Activated naive CD8-positive, alpha-beta T cell treated with anti-CD3 and anti-CD28 coated beads, Interleukin-2, amount 10 ng/mL, durations not matched to agents 7 days and 5 days (primary cell): Measurements from ENCODE around the gene GLCCI1. TPM values are rescaled to one million over a fixed set of nuclear protein-coding genes. Genes with fewer than 3 reads are reported as not detected.
A peak's percentile ranks its signal among the peaks of the same experiment; 100 is the strongest.
"Not testable (repeated sequence)": the region's sequence is repeated elsewhere in the genome, so short reads cannot be mapped to it uniquely, and the experiment has no call there.

Experiments
- ATAC-seq: fragments of 150-1000 bp; cut with Tn5 transposase; one replicate; pipeline ENCODE4 v1.10.0; 2021; ENCODE audit warnings: low read depth, moderate library complexity
- POLR2A ChIA-PET: fragments of 350-600 bp; sonication (Branson Sonifier 250); formaldehyde crosslinking; loops from one replicate; lab custom pipeline; 2021; ENCODE audit warnings: antibody characterized with exemption; lab: Charles Lee
- DNase-seq: peaks from one replicate; pipeline ENCODE4 v3.0.0; 2021
- H3K27ac Mint-ChIP-seq: one replicate; pipeline ENCODE4 v1.8.0; 2022; ENCODE audit warnings: mild to moderate bottlenecking, mixed read lengths
- H3K27me3 Mint-ChIP-seq: one replicate; pipeline ENCODE4 v1.8.0; 2022; ENCODE audit warnings: mild to moderate bottlenecking, moderate library complexity, mixed read lengths
- H3K36me3 Mint-ChIP-seq: one replicate; pipeline ENCODE4 v1.8.0; 2021; ENCODE audit warnings: mild to moderate bottlenecking, mixed read lengths
- H3K4me1 Mint-ChIP-seq: one replicate; pipeline ENCODE4 v1.8.0; 2021; ENCODE audit warnings: mixed read lengths
- H3K4me3 Mint-ChIP-seq: one replicate; pipeline ENCODE4 v1.8.0; 2022; ENCODE audit warnings: mild to moderate bottlenecking, moderate library complexity, mixed read lengths
- H3K9me3 Mint-ChIP-seq: one replicate; pipeline ENCODE4 v1.8.0; 2021; ENCODE audit warnings: mixed read lengths
- total RNA-seq, 2 experiments: library from RNA; stranded (reverse); gene quantifications; one replicate each; pipeline ENCODE4 v1.2.3, GENCODE V29; 2021

GLCCI1 gene
- total RNA-seq, 2 experiments from 2014 or later = 30.0 to 38.1 TPM

GRCh38 chr7:8015100-8015745 is 46.6 kb downstream of the GLCCI1 start:
- peaks cover 5% of the 10 kb centered on the region for H3K36me3 Mint-ChIP-seq
- no peaks in the 10 kb centered on the region for H3K27me3 Mint-ChIP-seq
- no peaks in the 10 kb centered on the region for H3K9me3 Mint-ChIP-seq
- POLR2A ChIA-PET = no interaction called here
- peak overlapping the region; percentile 46 for H3K4me3 Mint-ChIP-seq
- H3K4me1 Mint-ChIP-seq = peaks cover 10% of the 10 kb centered on the region
- DNase-seq (no peak), ATAC-seq (peak; percentile 86)
- H3K27ac Mint-ChIP-seq = peak overlapping the region; percentile 27

GRCh38 chr7:8015746-8016120 is 47.1 kb downstream of the GLCCI1 start:
- POLR2A ChIA-PET = no interaction called here
- ATAC-seq (no peak), DNase-seq (no peak)
- H3K4me1 Mint-ChIP-seq = peaks cover 10% of the 10 kb centered on the region
- no peaks in the 10 kb centered on the region for H3K9me3 Mint-ChIP-seq
- peaks cover 5% of the 10 kb centered on the region for H3K36me3 Mint-ChIP-seq
- no peak overlapping the region for H3K27ac Mint-ChIP-seq
- H3K27me3 Mint-ChIP-seq = no peaks in the 10 kb centered on the region
- no peak overlapping the region for H3K4me3 Mint-ChIP-seq

GRCh38 chr7:8017423-8017822 is 48.8 kb downstream of the GLCCI1 start:
- H3K9me3 Mint-ChIP-seq = no peaks in the 10 kb centered on the region
- no peak overlapping the region for H3K4me3 Mint-ChIP-seq
- POLR2A ChIA-PET = no interaction called here
- H3K4me1 Mint-ChIP-seq = peaks cover 10% of the 10 kb centered on the region
- no peak for ATAC-seq
- H3K27me3 Mint-ChIP-seq = no peaks in the 10 kb centered on the region
- peaks cover 7% of the 10 kb centered on the region for H3K36me3 Mint-ChIP-seq
- H3K27ac Mint-ChIP-seq = no peak overlapping the region
- DNase-seq = no peak

GRCh38 chr7:8018961-8019360 is 50.4 kb downstream of the GLCCI1 start:
- ATAC-seq = no peak
- POLR2A ChIA-PET = no interaction called here
- no peak overlapping the region for H3K27ac Mint-ChIP-seq
- H3K4me1 Mint-ChIP-seq = peaks cover 10% of the 10 kb centered on the region
- H3K4me3 Mint-ChIP-seq = no peak overlapping the region
- no peak for DNase-seq
- H3K9me3 Mint-ChIP-seq = no peaks in the 10 kb centered on the region
- H3K27me3 Mint-ChIP-seq = no peaks in the 10 kb centered on the region
- H3K36me3 Mint-ChIP-seq = peaks cover 13% of the 10 kb centered on the region

GRCh38 chr7:8022628-8023027 is 54.0 kb downstream of the GLCCI1 start:
- Mint-ChIP-seq H3K9me3 (peaks cover 17% of the 10 kb centered on the region), H3K27ac (no peak overlapping the region), H3K27me3 (no peaks in the 10 kb centered on the region), H3K36me3 (peaks cover 44% of the 10 kb centered on the region), H3K4me1 (no peaks in the 10 kb centered on the region), H3K4me3 (no peak overlapping the region)
- DNase-seq (no peak), ATAC-seq (no peak)
- POLR2A ChIA-PET = no interaction called here

GRCh38 chr7:8035192-8035591 is 66.6 kb downstream of the GLCCI1 start:
- ATAC-seq = no peak
- POLR2A ChIA-PET = interaction anchor here (0.6 kb wide), 1 partner anchor 66 kb away, joined by 3 read pairs; no protein-coding TSS in a partner anchor

GRCh38 chr7:8035647-8036518 is 67.3 kb downstream of the GLCCI1 start:
- POLR2A ChIA-PET = no interaction called here
- Mint-ChIP-seq H3K27ac (no peak overlapping the region), H3K27me3 (no peaks in the 10 kb centered on the region), H3K4me1 (peaks cover 7% of the 10 kb centered on the region), H3K36me3 (peaks cover 29% of the 10 kb centered on the region), H3K4me3 (no peak overlapping the region), H3K9me3 (peaks cover 8% of the 10 kb centered on the region)
- ATAC-seq (peak; percentile 82), DNase-seq (no peak)

More at GRCh38 chr7:8035192-8035591, 66.6 kb downstream of the GLCCI1 start:
- Mint-ChIP-seq H3K9me3 (peaks cover 13% of the 10 kb centered on the region), H3K27me3 (no peaks in the 10 kb centered on the region), H3K36me3 (peaks cover 31% of the 10 kb centered on the region), H3K27ac (no peak overlapping the region), H3K4me1 (peaks cover 5% of the 10 kb centered on the region), H3K4me3 (no peak overlapping the region)
- no peak for DNase-seq

- H3K27ac Mint-ChIP-seq = no peak overlapping the region
- POLR2A ChIA-PET = no interaction called here
Measured at GRCh38 chr7:8037151-8037550, 68.6 kb downstream of the GLCCI1 start.

GRCh38 chr7:8040768-8041369 is 72.3 kb downstream of the GLCCI1 start:
- Mint-ChIP-seq H3K36me3 (peaks cover 38% of the 10 kb centered on the region), H3K4me3 (no peak overlapping the region)
- no peak for ATAC-seq

More at GRCh38 chr7:8037151-8037550, 68.6 kb downstream of the GLCCI1 start:
- Mint-ChIP-seq H3K9me3 (peaks cover 4% of the 10 kb centered on the region), H3K27me3 (no peaks in the 10 kb centered on the region), H3K4me3 (no peak overlapping the region), H3K4me1 (peaks cover 4% of the 10 kb centered on the region), H3K36me3 (peaks cover 26% of the 10 kb centered on the region)
- no peak for DNase-seq
- no peak for ATAC-seq

GRCh38 chr7:8042796-8043535 is 74.4 kb downstream of the GLCCI1 start:
- Mint-ChIP-seq H3K36me3 (peaks cover 31% of the 10 kb centered on the region), H3K4me1 (peaks cover 16% of the 10 kb centered on the region), H3K27ac (no peak overlapping the region), H3K4me3 (no peak overlapping the region), H3K9me3 (no peaks in the 10 kb centered on the region), H3K27me3 (no peaks in the 10 kb centered on the region)
- POLR2A ChIA-PET = no interaction called here
- DNase-seq (no peak), ATAC-seq (no peak)

More at GRCh38 chr7:8040768-8041369, 72.3 kb downstream of the GLCCI1 start:
- POLR2A ChIA-PET = no interaction called here
- H3K27ac Mint-ChIP-seq = no peak overlapping the region
- no peak for DNase-seq
- H3K4me1 Mint-ChIP-seq = peaks cover 11% of the 10 kb centered on the region
- H3K27me3 Mint-ChIP-seq = no peaks in the 10 kb centered on the region
- peaks cover 4% of the 10 kb centered on the region for H3K9me3 Mint-ChIP-seq

GRCh38 chr7:8044761-8045430 is 76.3 kb downstream of the GLCCI1 start:
- no peak overlapping the region for H3K27ac Mint-ChIP-seq
- peak; percentile 30 for ATAC-seq
- no peaks in the 10 kb centered on the region for H3K27me3 Mint-ChIP-seq
- no peak overlapping the region for H3K4me3 Mint-ChIP-seq
- POLR2A ChIA-PET = no interaction called here
- DNase-seq = no peak
- no peaks in the 10 kb centered on the region for H3K9me3 Mint-ChIP-seq
- peaks cover 18% of the 10 kb centered on the region for H3K4me1 Mint-ChIP-seq
- peaks cover 32% of the 10 kb centered on the region for H3K36me3 Mint-ChIP-seq

GRCh38 chr7:8048067-8048466 is 79.5 kb downstream of the GLCCI1 start:
- H3K4me3 Mint-ChIP-seq, H3K27me3 Mint-ChIP-seq, ATAC-seq, POLR2A ChIA-PET, H3K27ac Mint-ChIP-seq, H3K9me3 Mint-ChIP-seq, DNase-seq: not testable (repeated sequence)
- H3K4me1 Mint-ChIP-seq = peaks cover 18% of the 10 kb centered on the region
- peaks cover 31% of the 10 kb centered on the region for H3K36me3 Mint-ChIP-seq
